Common myeloid progenitor, CD34-positive (primary cell): Measurements from ENCODE around the gene SLC2A6.

Experiments
- CTCF ChIA-PET: fragments of 350-600 bp; sonication (Branson Sonifier 250); formaldehyde crosslinking; loops from one replicate; lab custom pipeline; 2021; ENCODE audit warnings: antibody characterized with exemption; lab: Charles Lee
- POLR2A ChIA-PET: fragments of 350-600 bp; sonication (Branson Sonifier 250); formaldehyde crosslinking; loops from one replicate; lab custom pipeline; 2021; ENCODE audit warnings: antibody characterized with exemption; lab: Charles Lee
- DNase-seq, 3 donors: peaks; one replicate each; pipeline versions ENCODE4 v3.0.0 to v3.0.0-alpha.2; 2013
- H3K27ac ChIP-seq, 2 experiments: 1 replicate in 1 of 2; 2 replicates in 1 of 2; pipeline ENCODE4 v1.7.0; 2013; ENCODE audit warnings: inconsistent platforms in 2 of 2, low read length in 2 of 2, mild to moderate bottlenecking in 2 of 2, low read depth in 1 of 2, moderate library complexity in 1 of 2; ENCODE audit not compliant: severe bottlenecking in 2 of 2, insufficient read depth in 1 of 2, poor library complexity in 1 of 2
- H3K27me3 ChIP-seq, 5 experiments: replicated peaks in 2 of 5; 1 replicate in 3 of 5; 2 replicates in 2 of 5; pipeline versions ENCODE4 v1.6.1 to v1.7.0; 2013; ENCODE audit warnings: low read length in 4 of 5, mild to moderate bottlenecking in 2 of 5, moderate library complexity in 2 of 5, inconsistent platforms in 1 of 5; ENCODE audit not compliant: insufficient read depth in 5 of 5, control insufficient read depth in 4 of 5
- H3K36me3 ChIP-seq, 4 experiments: 1 replicate in 2 of 4; 2 replicates in 2 of 4; pipeline versions ENCODE4 v1.6.1 to v1.7.0; 2013; ENCODE audit warnings: low read length in 3 of 4, control low read depth in 1 of 4, mild to moderate bottlenecking in 1 of 4; ENCODE audit not compliant: control insufficient read depth in 4 of 4, insufficient read depth in 4 of 4
- H3K4me1 ChIP-seq, 4 experiments: 1 replicate in 3 of 4; 2 replicates in 1 of 4; pipeline versions ENCODE4 v1.6.1 to v1.7.1; 2013; ENCODE audit warnings: low read length in 3 of 4, mild to moderate bottlenecking in 3 of 4, control low read depth in 1 of 4, inconsistent platforms in 1 of 4, moderate library complexity in 1 of 4; ENCODE audit not compliant: control insufficient read depth in 4 of 4, insufficient read depth in 4 of 4; ENCODE audit errors: control extremely low read depth in 1 of 4
- H3K4me3 ChIP-seq, 7 experiments: 1 replicate in 4 of 7; 2 replicates in 3 of 7; pipeline versions ENCODE4 v1.5.1 to v1.7.0; 2013; ENCODE audit warnings: mild to moderate bottlenecking in 7 of 7, low read length in 6 of 7, moderate library complexity in 6 of 7, inconsistent platforms in 2 of 7, low read depth in 2 of 7, control low read depth in 1 of 7; ENCODE audit not compliant: insufficient read depth in 4 of 7, control insufficient read depth in 1 of 7; ENCODE audit errors: extremely low read depth in 1 of 7
- H3K9me3 ChIP-seq, 5 experiments: 1 replicate in 4 of 5; 2 replicates in 1 of 5; pipeline versions ENCODE4 v1.6.1 to v1.7.1; 2013; ENCODE audit warnings: low read length in 4 of 5, mild to moderate bottlenecking in 2 of 5, inconsistent platforms in 1 of 5, low read depth in 1 of 5, moderate library complexity in 1 of 5; ENCODE audit not compliant: control insufficient read depth in 4 of 5, insufficient read depth in 2 of 5; ENCODE audit errors: control extremely low read depth in 1 of 5
- WGBS: methylation state at CpG from one replicate; pipeline ENCODE4 v1.1.5; 2013; ENCODE audit not compliant: insufficient coverage; 5-methylcytosine and 5-hydroxymethylcytosine counted together

Gene SLC2A6

DNA sequence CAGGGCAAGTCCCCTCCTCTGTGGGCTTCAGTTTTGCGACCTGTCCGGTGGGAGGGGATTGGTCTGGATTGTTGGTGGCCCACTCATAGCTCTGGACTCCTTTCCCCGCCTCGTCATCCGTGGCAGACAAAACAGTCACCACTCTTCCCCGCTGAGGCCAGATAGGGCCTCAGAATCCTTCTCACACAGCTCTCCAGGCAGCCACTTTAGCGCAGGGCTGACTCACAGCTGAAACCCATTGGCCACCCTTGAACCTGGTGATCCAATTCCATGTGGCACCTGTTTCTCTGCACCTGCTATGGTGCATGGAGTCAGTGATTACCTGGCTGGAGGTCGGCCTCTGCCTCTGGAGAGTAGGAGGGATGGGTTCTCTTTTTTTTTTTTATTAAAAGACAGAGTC lies 34.9 kb downstream of the SLC2A6 start:
- Histone ChIP-seq H3K36me3 (no peaks in the 10 kb centered on the region), H3K4me1 (no peaks in the 10 kb centered on the region), H3K4me3 (no peak overlapping the region), H3K9me3 (no peaks in the 10 kb centered on the region), H3K27ac (no peak overlapping the region), H3K27me3 (peaks cover 0 to under 1% (median 0%) of the 10 kb centered on the region in 5 experiments)
- WGBS = 99% methylated on average over 7 of the region's 8 CpGs
- ChIA-PET CTCF (interaction anchor here (1.2 kb wide), 1 partner anchor 14 kb away, joined by 5 read pairs; no protein-coding TSS in a partner anchor), POLR2A (no interaction called here)
- DNase-seq = no peak

DNA sequence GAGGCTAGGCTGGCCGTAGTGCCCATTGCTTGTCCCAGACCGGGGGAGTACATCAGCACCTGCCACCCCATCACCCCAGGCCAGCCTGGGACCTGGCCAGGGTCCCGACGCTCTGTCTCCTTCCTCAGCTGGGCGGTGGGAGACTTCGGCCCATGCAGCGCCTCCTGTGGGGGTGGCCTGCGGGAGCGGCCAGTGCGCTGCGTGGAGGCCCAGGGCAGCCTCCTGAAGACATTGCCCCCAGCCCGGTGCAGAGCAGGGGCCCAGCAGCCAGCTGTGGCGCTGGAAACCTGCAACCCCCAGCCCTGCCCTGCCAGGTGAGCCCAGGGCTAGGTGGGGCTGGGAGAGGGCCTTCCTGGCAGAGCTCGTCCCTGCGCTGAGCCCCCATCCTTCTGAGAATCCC lies 35.7 kb downstream of the SLC2A6 start:
- H3K4me1 ChIP-seq = no peaks in the 10 kb centered on the region
- no peaks in the 10 kb centered on the region for H3K36me3 ChIP-seq
- CTCF ChIA-PET = interaction anchor here (1.2 to 1.8 kb wide), 2 partner anchors 14 to 42 kb away, joined by 4 to 5 read pairs; no protein-coding TSS in a partner anchor
- no peaks in the 10 kb centered on the region for H3K9me3 ChIP-seq
- DNase-seq = no peak
- no peak overlapping the region for H3K27ac ChIP-seq
- no peaks in the 10 kb centered on the region for H3K27me3 ChIP-seq
- 96% methylated on average over 5 of the region's 15 CpGs for WGBS
- POLR2A ChIA-PET = interaction anchor here (1.1 kb wide), 1 partner anchor 63 kb away, joined by 3 read pairs; no protein-coding TSS in a partner anchor
- H3K4me3 ChIP-seq = no peak overlapping the region

DNA sequence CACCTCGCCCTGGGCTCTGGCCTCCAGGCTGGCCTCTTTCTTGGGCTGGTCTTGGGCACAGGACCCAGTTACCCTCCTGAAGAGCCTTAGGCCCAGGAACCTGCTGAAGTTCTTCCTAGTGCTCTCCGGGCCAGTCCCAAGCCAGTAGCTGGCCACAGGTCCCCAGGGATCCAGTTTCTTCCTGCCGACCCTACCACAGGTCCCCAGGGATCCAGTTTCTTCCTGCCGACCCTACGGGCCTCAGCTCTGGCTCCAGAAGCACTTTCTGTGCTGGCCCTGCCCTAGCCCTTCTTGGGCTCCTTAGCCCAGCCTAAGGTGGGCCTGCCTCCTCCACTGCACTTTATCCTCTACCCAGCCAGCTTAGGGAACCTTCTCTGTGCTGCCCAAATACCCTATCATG lies 37.3 kb downstream of the SLC2A6 start:
- H3K9me3 ChIP-seq = no peaks in the 10 kb centered on the region
- H3K36me3 ChIP-seq = no peaks in the 10 kb centered on the region
- no peak for DNase-seq
- ChIA-PET POLR2A (no interaction called here), CTCF (interaction anchor here (1.0 to 1.8 kb wide), 2 partner anchors 9 to 43 kb away, joined by 3 to 4 read pairs; no protein-coding TSS in a partner anchor)
- H3K4me3 ChIP-seq = no peak overlapping the region
- H3K27ac ChIP-seq = no peak overlapping the region
- H3K27me3 ChIP-seq = no peaks in the 10 kb centered on the region
- 92% methylated on average over 4 of the region's 5 CpGs for WGBS
- no peaks in the 10 kb centered on the region for H3K4me1 ChIP-seq

DNA sequence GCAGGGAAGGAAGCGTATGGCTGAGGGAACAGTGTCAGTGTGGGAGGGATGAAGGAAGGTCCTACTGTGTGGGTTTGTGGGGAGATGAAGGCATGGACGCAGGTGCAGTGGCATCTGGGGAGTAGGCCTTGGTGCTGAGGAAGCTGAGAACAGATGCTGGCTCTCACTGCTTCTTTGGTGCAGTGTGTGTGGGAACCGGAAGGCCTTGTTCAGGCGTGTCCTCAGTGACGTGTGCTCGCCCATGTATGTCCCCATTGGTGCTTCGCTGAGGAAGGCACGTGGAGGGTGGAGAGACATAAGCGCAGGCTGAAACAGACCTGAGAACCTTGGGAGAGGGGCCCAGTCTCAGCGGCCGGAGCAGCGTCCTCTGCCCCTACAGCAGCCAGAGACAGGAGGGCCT lies 38.0 kb downstream of the SLC2A6 start:
- WGBS = over 99% methylated on average over 12 of the region's 12 CpGs
- ChIA-PET CTCF (no interaction called here), POLR2A (no interaction called here)
- peak in 2 of 3 donors; percentile 35 to 59 for DNase-seq
- H3K9me3 ChIP-seq = no peaks in the 10 kb centered on the region
- H3K4me3 ChIP-seq = no peak overlapping the region
- no peaks in the 10 kb centered on the region for H3K4me1 ChIP-seq
- H3K27ac ChIP-seq = no peak overlapping the region
- H3K27me3 ChIP-seq = no peaks in the 10 kb centered on the region
- H3K36me3 ChIP-seq = no peaks in the 10 kb centered on the region

DNA sequence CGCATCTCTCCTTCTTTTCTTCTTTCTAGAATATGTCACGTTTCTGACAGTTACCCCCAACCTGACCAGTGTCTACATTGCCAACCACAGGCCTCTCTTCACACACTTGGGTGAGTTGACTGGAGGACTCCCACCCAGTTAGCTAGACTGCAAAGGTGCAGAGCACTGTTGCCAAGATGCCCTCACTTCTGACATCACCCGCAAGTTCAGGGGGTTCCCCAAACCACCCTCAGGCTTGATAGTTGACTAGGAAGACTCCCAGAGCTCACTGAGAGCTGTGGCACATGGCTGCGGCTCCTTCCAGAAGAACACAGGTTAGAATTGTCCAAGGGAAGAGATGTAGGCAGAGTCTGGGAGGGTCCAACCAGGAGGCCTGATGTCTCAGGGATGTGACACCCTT lies 39.6 kb downstream of the SLC2A6 start:
- H3K9me3 ChIP-seq = no peaks in the 10 kb centered on the region
- H3K4me1 ChIP-seq = no peaks in the 10 kb centered on the region
- no peaks in the 10 kb centered on the region for H3K27me3 ChIP-seq
- WGBS = 86% methylated on average over 3 of the region's 4 CpGs
- POLR2A ChIA-PET = no interaction called here
- no peaks in the 10 kb centered on the region for H3K36me3 ChIP-seq
- CTCF ChIA-PET = interaction anchor here (0.7 to 1.8 kb wide), 3 partner anchors 16 to 201 kb away, joined by 3 to 4 read pairs (median 3); no protein-coding TSS in a partner anchor
- DNase-seq = no peak
- no peak overlapping the region for H3K4me3 ChIP-seq
- no peak overlapping the region for H3K27ac ChIP-seq

DNA sequence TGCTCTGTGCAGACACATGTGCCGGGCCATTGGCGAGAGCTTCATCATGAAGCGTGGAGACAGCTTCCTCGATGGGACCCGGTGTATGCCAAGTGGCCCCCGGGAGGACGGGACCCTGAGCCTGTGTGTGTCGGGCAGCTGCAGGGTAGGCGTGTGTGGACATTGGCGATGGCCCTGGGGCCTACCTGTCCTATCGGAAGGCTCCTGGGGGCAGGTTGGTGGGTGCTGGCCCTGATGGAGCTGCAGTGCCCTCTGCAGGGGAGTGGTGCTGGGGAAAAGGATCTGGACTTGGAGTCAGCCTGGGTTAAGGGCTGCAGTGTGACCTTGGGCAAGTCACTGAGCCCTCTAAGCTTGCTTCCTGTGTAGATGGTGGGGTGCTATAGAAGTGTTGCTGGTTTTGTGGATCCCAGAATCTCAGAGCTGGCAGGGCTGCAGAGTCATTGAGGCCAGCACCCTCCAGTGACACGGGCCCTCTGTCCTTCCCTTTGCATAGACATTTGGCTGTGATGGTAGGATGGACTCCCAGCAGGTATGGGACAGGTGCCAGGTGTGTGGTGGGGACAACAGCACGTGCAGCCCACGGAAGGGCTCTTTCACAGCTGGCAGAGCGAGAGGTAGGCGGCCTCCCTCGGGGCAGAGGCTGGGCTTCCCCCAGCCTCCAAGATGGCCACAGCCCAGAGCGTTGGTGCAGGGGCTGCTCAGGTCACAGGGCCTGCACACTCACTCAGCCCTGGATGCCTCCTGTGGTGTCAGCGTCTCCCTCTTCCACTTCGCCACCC lies 41.0 kb downstream of the SLC2A6 start:
- 95% methylated on average over 20 of the region's 20 CpGs for WGBS
- Histone ChIP-seq H3K27me3 (no peaks in the 10 kb centered on the region), H3K36me3 (no peaks in the 10 kb centered on the region), H3K4me1 (no peaks in the 10 kb centered on the region), H3K9me3 (no peaks in the 10 kb centered on the region), H3K27ac (no peak overlapping the region), H3K4me3 (no peak overlapping the region)
- DNase-seq = no peak
- POLR2A ChIA-PET = no interaction called here
- CTCF ChIA-PET = interaction anchor here (1.2 to 1.8 kb wide), 3 partner anchors 34 to 71 kb away, joined by 3 to 4 read pairs (median 3); no protein-coding TSS in a partner anchor

DNA sequence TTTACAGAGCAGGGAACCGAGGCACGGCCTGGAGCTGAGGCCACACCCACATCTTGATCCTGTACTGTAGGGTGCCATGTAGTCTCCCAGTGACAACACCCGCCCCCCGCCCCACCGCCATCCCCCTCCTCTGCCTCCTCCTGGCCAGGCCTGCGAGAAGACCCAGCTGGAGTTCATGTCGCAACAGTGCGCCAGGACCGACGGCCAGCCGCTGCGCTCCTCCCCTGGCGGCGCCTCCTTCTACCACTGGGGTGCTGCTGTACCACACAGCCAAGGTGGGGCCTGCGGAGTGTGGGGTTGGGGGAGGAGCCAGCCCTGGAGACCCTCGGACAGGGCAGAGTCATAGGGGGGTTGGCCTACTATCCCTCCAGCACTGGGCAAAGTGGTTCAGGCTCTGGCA lies 42.2 kb downstream of the SLC2A6 start:
- WGBS = 93% methylated on average over 6 of the region's 16 CpGs
- no peaks in the 10 kb centered on the region for H3K36me3 ChIP-seq
- ChIA-PET CTCF (no interaction called here), POLR2A (no interaction called here)
- H3K27ac ChIP-seq = no peak overlapping the region
- no peak for DNase-seq
- no peak overlapping the region for H3K4me3 ChIP-seq
- H3K4me1 ChIP-seq = no peaks in the 10 kb centered on the region
- H3K9me3 ChIP-seq = no peaks in the 10 kb centered on the region
- H3K27me3 ChIP-seq = no peaks in the 10 kb centered on the region
